ENCODE data around the gene FLNA. TPM values are rescaled to one million over a fixed set of nuclear protein-coding genes. Genes with fewer than 3 reads are reported as not detected.

FLNA gene
- total and polyA plus RNA-seq, 10 of the 15 experiments (the other 5 are each of a cell fraction or from before 2014, with no cell fraction given): 5.1 to 643 (median 171) TPM

- no peak for TF ChIP-seq SMC3 (IDR thresholded peaks at IDR 0.05; ENCODE audit: borderline replicate concordance, low read length)
- no peak for TF ChIP-seq IRF4 (IDR thresholded peaks at IDR 0.05; ENCODE audit: low read depth, low read length)
- TF ChIP-seq ATF3 (IDR thresholded peaks at IDR 0.05; ENCODE audit: borderline replicate concordance, extremely low read depth, low read depth, low read length): no peak
- TF ChIP-seq SIN3A (IDR thresholded peaks at IDR 0.05; ENCODE audit: low read depth, low read length): no peak; the same call in 1 of the 2 replicates
- TF ChIP-seq NFIC (IDR thresholded peaks at IDR 0.05; ENCODE audit: low read depth, low read length): no peak
- TF ChIP-seq TCF12 (IDR thresholded peaks at IDR 0.05; ENCODE audit: low read depth, low read length): peak; percentile 63; the same call in 1 of the 2 replicates
- TF ChIP-seq E2F8 (IDR thresholded peaks at IDR 0.05; ENCODE audit: low read depth, partially characterized antibody): no peak
- TF ChIP-seq ATF7 (IDR thresholded peaks at IDR 0.05; ENCODE audit: low read depth): no peak
- no peak for TF ChIP-seq CREM (IDR thresholded peaks at IDR 0.05; ENCODE audit: low read depth)
- no peak for TF ChIP-seq NBN (IDR thresholded peaks at IDR 0.05)
- no peak for TF ChIP-seq CTCF (IDR thresholded peaks at IDR 0.05 in 2 of 3, conservative IDR thresholded peaks at IDR 0.05 in 1 of 3; ENCODE audit: control insufficient read depth in 2 of 3, extremely low read depth in 1 of 3, insufficient read depth in 1 of 3, low read depth in 3 of 3, low read length in 3 of 3)
- TF ChIP-seq E2F4 (IDR thresholded peaks at IDR 0.05; ENCODE audit: low read depth, low read length): no peak
- 0 out of 2 replicates have a peak, but pooled peaks have one; percentile 29 for TF ChIP-seq NKRF (conservative IDR thresholded peaks at IDR 0.05)
- no peak for TF ChIP-seq ZNF24 (IDR thresholded peaks at IDR 0.05)
- no peak for TF ChIP-seq KLF5 (IDR thresholded peaks at IDR 0.05; ENCODE audit: partially characterized antibody)
- no peak for TF ChIP-seq RELA (IDR thresholded peaks at IDR 0.05; ENCODE audit: borderline replicate concordance, partially characterized antibody)
- no peak; the same call in 2 of the 3 replicates for TF ChIP-seq POU2F2 (IDR thresholded peaks at IDR 0.05; ENCODE audit: borderline replicate concordance, low read depth, low read length)
- TF ChIP-seq BCL3 (IDR thresholded peaks at IDR 0.05; ENCODE audit: borderline replicate concordance, insufficient read depth, low read depth, low read length, poor library complexity, severe bottlenecking): peak; percentile 32
- TF ChIP-seq NR2C1 (IDR thresholded peaks at IDR 0.05): no peak
Observed at GRCh38 chrX:154396973-154397887, 22.8 kb upstream of the FLNA start (continued).

Data from GM12878 (cell line).